Esophagus squamous epithelium (tissue), 5 donors: ENCODE results near the gene S100A3. TPM values are rescaled to one million over a fixed set of nuclear protein-coding genes. Genes with fewer than 3 reads are reported as not detected.
"Not testable (repeated sequence)": the region's sequence is repeated elsewhere in the genome, so short reads cannot be mapped to it uniquely, and the experiment has no call there.

ENCODE experiments used
- DNase-seq: peaks from one replicate; lab custom pipeline; 2025; lab: John Stamatoyannopoulos, UW
- H3K27ac ChIP-seq, 4 donors: fragments of 200-600 bp; sonication (generic); one replicate each; pipeline ENCODE4 v1.5.1; 2016 to 2019; ENCODE audit warnings: mild to moderate bottlenecking in 1 of 4
- H3K27me3 ChIP-seq, 4 donors: fragments of 200-600 bp; sonication (generic); 1 replicate in 3 of 4; 2 replicates in 1 of 4; pipeline versions ENCODE4 v1.5.1 to v1.6.0; 2017 to 2021; ENCODE audit warnings: antibody characterized with exemption in 1 of 4
- H3K36me3 ChIP-seq, 3 donors: fragments of 200-600 bp; sonication (generic); one replicate each; pipeline ENCODE4 v1.5.1; 2016 to 2019
- H3K4me1 ChIP-seq, 3 donors: fragments of 200-600 bp; sonication (generic); one replicate each; pipeline ENCODE4 v1.5.1; 2017 to 2019
- H3K4me3 ChIP-seq, 4 donors: fragments of 200-600 bp; sonication (generic); 1 replicate in 3 of 4; 2 replicates in 1 of 4; pipeline ENCODE4 v1.5.1; 2016 to 2019; ENCODE audit warnings: mild to moderate bottlenecking in 2 of 4, moderate library complexity in 1 of 4
- H3K9me3 ChIP-seq, 3 donors: fragments of 200-600 bp; sonication (generic); one replicate each; pipeline ENCODE4 v1.5.1; 2016 to 2019
- POLR2A ChIP-seq, 4 donors: fragments of 450-650 bp; IDR thresholded peaks; one replicate each; pipeline ENCODE4 v1.6.1; 2017; ENCODE audit warnings: antibody characterized with exemption in 4 of 4, mild to moderate bottlenecking in 4 of 4, moderate library complexity in 3 of 4
- WGBS, 2 donors: methylation state at CpG; one replicate each; pipeline ENCODE4 v1.1.5; 2018; 5-methylcytosine and 5-hydroxymethylcytosine counted together
- intact Hi-C: fragments of 100-400 bp; cut with DNase I; formaldehyde crosslinking; loops from one replicate; pipeline ENCODE4 v1.15.0; 2022
- total RNA-seq, 4 donors: library from RNA; depleted of rRNA; stranded (reverse); fragments of >200 nt; gene quantifications; one replicate each; pipeline ENCODE4 v1.1.0, GENCODE V29; 2016
- TF ChIP-seq, protein P1 (sequence below), 6 experiments: fragments of 450-650 bp in 4 of 6; fragments of 200-600 bp in 2 of 6; sonication (generic) in 2 of 6; IDR thresholded peaks; one replicate each; pipeline ENCODE4 v1.5.1; 2016 to 2019; ENCODE audit warnings: antibody characterized with exemption in 6 of 6, mild to moderate bottlenecking in 4 of 6, moderate library complexity in 4 of 6
- donor health status: DM: yes; HTN: yes; CAD: no.

Gene S100A3
- total RNA-seq, 4 donors from 2014 or later: 1.2 to 16.5 (median 9.2) TPM

DNA sequence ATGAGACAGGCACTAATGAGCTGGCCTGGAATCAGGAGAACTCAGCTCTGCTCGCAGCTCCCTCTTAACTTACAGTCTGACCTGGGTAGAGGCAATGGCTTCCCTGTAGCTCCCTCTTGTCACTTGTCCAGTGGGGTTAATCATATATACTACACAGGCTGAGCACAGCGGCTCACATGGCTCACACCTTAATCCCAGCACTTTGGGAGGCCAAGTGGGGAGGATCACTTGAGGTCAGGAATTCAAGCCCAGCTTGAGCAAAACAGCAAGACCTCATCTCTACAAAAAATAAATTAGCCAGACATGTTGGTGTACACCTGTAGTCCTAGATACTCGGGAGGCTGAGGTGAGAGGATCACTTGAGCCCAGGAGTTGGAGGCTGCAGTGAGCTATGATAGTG is 17.4 kb downstream of the S100A3 start:
- no peak for DNase-seq
- WGBS, 2 donors: 87 to 92% methylated on average over 3 of the region's 3 CpGs

DNA sequence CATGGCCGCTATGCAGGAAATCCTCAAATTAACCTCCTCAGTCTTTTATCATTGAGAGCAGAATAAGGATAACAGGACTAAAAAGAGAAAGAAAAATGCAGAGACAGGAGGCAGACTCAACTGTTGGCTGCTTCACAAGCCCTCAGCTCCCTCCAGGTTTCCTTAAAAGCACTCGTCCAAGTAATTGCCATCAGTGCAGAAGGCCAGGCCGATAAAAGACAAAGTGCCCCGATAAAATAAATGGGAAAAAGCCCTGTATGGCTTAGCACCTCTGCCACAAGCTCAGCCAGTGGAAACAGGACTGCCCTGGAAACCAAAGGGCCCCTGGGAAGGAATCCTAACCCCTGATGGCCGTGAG is 21.4 kb downstream of the S100A3 start:
- intact Hi-C loops: no loop called here
- no peaks in the 10 kb centered on the region for H3K9me3 ChIP-seq
- H3K27me3 ChIP-seq: no peaks in the 10 kb centered on the region
- no peak overlapping the region for H3K4me3 ChIP-seq
- H3K36me3 ChIP-seq: no peaks in the 10 kb centered on the region
- 80 to 83% methylated on average over 4 to 5 of the region's 5 CpGs for WGBS, 2 donors
- DNase-seq: no peak
- TF ChIP-seq, protein P1, sequence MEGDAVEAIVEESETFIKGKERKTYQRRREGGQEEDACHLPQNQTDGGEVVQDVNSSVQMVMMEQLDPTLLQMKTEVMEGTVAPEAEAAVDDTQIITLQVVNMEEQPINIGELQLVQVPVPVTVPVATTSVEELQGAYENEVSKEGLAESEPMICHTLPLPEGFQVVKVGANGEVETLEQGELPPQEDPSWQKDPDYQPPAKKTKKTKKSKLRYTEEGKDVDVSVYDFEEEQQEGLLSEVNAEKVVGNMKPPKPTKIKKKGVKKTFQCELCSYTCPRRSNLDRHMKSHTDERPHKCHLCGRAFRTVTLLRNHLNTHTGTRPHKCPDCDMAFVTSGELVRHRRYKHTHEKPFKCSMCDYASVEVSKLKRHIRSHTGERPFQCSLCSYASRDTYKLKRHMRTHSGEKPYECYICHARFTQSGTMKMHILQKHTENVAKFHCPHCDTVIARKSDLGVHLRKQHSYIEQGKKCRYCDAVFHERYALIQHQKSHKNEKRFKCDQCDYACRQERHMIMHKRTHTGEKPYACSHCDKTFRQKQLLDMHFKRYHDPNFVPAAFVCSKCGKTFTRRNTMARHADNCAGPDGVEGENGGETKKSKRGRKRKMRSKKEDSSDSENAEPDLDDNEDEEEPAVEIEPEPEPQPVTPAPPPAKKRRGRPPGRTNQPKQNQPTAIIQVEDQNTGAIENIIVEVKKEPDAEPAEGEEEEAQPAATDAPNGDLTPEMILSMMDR (IDR thresholded peaks at IDR 0.05): no peak
- TF ChIP-seq POLR2A (IDR thresholded peaks at IDR 0.05): no peak
- H3K27ac ChIP-seq: peak overlapping the region in 3 of 4 donors; percentile 79 to 88 (median 85)
- peaks cover 24 to 54% (median 35%) of the 10 kb centered on the region in 3 donors for H3K4me1 ChIP-seq

More for the DNA sequence above, 17.4 kb downstream of the S100A3 start:
- no peaks in the 10 kb centered on the region for H3K36me3 ChIP-seq
- peak overlapping the region in 3 of 4 donors; percentile 51 to 100 (median 99) for H3K27ac ChIP-seq
- no peaks in the 10 kb centered on the region for H3K27me3 ChIP-seq
- no peak for TF ChIP-seq POLR2A (IDR thresholded peaks at IDR 0.05)
- TF ChIP-seq, protein P1 (IDR thresholded peaks at IDR 0.05): no peak
- H3K4me3 ChIP-seq: no peak overlapping the region
- no peaks in the 10 kb centered on the region for H3K9me3 ChIP-seq
- intact Hi-C loops: no loop called here
- peaks cover 39 to 68% (median 42%) of the 10 kb centered on the region in 3 donors for H3K4me1 ChIP-seq

GRCh38 chr1:153527023-153527682 is 21.9 kb downstream of the S100A3 start:
- no peak for DNase-seq
- 33 to 58% methylated on average over 5 to 7 of the region's 8 CpGs for WGBS, 2 donors
- TF ChIP-seq, protein P1 (IDR thresholded peaks at IDR 0.05): no peak
- no peak for TF ChIP-seq POLR2A (IDR thresholded peaks at IDR 0.05)
- peak overlapping the region; percentile 77 to 88 (median 82) for H3K27ac ChIP-seq
- no peak overlapping the region for H3K4me3 ChIP-seq
- H3K9me3 ChIP-seq: no peaks in the 10 kb centered on the region
- intact Hi-C loops: no loop called here
- no peaks in the 10 kb centered on the region for H3K27me3 ChIP-seq
- H3K36me3 ChIP-seq: no peaks in the 10 kb centered on the region
- H3K4me1 ChIP-seq: peaks cover 19 to 48% (median 33%) of the 10 kb centered on the region in 3 donors

GRCh38 chr1:153526132-153526543 is 22.9 kb downstream of the S100A3 start:
- Histone ChIP-seq H3K27ac (peak overlapping the region; percentile 77 to 88 (median 82)), H3K36me3 (no peaks in the 10 kb centered on the region), H3K27me3 (no peaks in the 10 kb centered on the region), H3K9me3 (no peaks in the 10 kb centered on the region), H3K4me1 (peaks cover 17 to 40% (median 33%) of the 10 kb centered on the region in 3 donors), H3K4me3 (no peak overlapping the region)
- intact Hi-C loops: no loop called here
- DNase-seq: no peak
- no peak for TF ChIP-seq POLR2A (IDR thresholded peaks at IDR 0.05)
- WGBS, 2 donors: 22 to 42% methylated on average over 8 of the region's 8 CpGs

DNA sequence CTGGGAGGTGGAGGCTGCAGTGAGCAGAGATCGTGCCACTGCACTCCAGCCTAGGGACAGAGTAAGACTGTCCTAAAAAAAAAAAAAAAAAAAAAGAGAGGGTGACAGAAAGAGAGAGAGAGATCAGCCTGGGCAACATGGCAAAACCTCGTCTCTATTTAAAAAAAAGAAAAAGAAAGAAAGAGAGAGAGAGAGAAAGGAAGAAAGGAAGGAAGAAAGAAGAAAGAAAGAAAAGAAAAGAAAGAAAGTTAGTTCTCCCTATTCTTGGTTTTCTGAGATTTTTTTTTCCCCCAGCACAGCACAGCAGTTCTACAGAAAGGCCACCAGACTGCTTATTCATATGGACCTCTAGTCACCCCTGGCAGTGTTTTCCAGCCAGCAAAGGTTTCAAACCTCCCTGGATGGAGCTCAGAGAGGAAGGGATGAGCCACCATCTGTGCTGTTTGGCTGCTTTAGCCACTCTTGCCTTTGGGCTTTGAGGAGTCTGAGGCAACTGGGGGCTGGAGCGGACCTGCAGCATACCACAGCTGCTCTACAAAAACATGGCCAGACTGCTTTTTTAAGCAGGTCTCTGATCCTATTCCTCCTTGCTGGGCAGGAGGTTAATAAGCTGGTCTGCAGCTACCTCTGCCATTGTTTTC is 23.9 kb downstream of the S100A3 start:
- Histone ChIP-seq H3K27ac (peak overlapping the region; percentile 77 to 88 (median 82)), H3K36me3 (no peaks in the 10 kb centered on the region), H3K9me3 (no peaks in the 10 kb centered on the region), H3K27me3 (no peaks in the 10 kb centered on the region), H3K4me3 (no peak overlapping the region), H3K4me1 (peaks cover 17 to 40% (median 33%) of the 10 kb centered on the region in 3 donors)
- 16 to 34% methylated on average over 3 of the region's 3 CpGs for WGBS, 2 donors
- TF ChIP-seq POLR2A (IDR thresholded peaks at IDR 0.05): no peak
- TF ChIP-seq, protein P1 (IDR thresholded peaks at IDR 0.05): no peak
- no peak for DNase-seq
- intact Hi-C loops: no loop called here

DNA sequence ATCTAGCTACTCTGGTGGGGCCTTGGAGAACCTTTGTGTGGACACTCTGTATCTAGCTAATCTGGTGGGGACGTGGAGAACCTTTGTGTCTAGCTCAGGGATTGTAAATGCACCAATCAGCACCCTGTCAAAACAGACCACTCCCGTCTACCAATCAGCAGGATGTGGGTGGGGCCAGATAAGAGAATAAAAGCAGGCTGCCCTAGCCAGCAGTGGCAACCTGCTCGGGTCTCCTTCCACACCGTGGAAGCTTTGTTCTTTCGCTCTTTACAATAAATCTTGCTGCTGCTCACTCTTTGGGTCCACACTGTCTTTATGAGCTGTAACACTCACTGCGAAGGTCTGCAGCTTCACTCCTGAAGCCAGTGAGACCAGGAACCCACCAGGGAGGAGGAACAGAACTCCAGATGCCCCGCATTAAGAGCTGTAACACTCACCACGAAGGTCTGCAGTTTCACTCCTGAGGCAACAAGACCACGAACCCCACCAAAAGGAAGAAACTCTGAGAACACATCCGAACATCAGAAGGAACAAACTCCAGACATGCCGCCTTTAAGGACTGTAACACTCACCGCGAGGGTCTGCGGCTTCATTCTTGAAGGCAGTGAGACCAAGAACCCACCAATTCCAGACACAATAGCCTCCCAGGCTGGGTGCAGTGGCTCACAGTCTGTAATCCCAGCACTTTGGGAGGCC is 26.6 kb downstream of the S100A3 start:
- H3K9me3 ChIP-seq, H3K36me3 ChIP-seq, H3K27me3 ChIP-seq, H3K4me3 ChIP-seq, DNase-seq, intact Hi-C loops, H3K27ac ChIP-seq: not testable (repeated sequence)
- H3K4me1 ChIP-seq: peaks cover 17 to 34% (median 30%) of the 10 kb centered on the region in 3 donors
- 66 to 73% methylated on average over 11 to 13 of the region's 14 CpGs for WGBS, 2 donors

DNA sequence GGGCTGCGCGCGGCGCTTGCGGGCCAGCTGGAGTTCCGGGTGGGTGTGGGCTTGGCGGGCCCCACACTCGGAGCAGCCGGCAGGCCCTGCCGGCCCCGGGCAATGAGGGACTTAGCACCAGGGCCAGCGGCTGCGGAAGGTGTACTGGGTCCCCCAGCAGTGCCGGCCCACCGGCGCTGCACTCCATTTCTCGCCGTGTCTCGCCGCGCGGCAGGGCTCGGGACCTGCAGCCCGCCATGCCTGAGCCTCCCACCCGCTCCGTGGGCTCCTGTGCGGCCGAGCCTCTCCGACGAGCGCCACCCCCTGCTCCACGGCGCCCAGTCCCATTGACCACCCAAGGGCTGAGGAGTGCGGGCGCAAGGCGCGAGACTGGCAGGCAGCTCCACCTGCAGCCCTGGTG is 27.2 kb downstream of the S100A3 start:
- WGBS, 2 donors: 98 to 100% methylated on average over 2 to 16 of the region's 37 CpGs
- H3K4me1 ChIP-seq: peaks cover 17 to 29% (median 25%) of the 10 kb centered on the region in 3 donors
- H3K36me3 ChIP-seq, H3K27ac ChIP-seq, DNase-seq, intact Hi-C loops, H3K9me3 ChIP-seq, H3K27me3 ChIP-seq, H3K4me3 ChIP-seq: not testable (repeated sequence)
